ENCODE data around the gene TPCN2.

TPCN2 gene

DNA sequence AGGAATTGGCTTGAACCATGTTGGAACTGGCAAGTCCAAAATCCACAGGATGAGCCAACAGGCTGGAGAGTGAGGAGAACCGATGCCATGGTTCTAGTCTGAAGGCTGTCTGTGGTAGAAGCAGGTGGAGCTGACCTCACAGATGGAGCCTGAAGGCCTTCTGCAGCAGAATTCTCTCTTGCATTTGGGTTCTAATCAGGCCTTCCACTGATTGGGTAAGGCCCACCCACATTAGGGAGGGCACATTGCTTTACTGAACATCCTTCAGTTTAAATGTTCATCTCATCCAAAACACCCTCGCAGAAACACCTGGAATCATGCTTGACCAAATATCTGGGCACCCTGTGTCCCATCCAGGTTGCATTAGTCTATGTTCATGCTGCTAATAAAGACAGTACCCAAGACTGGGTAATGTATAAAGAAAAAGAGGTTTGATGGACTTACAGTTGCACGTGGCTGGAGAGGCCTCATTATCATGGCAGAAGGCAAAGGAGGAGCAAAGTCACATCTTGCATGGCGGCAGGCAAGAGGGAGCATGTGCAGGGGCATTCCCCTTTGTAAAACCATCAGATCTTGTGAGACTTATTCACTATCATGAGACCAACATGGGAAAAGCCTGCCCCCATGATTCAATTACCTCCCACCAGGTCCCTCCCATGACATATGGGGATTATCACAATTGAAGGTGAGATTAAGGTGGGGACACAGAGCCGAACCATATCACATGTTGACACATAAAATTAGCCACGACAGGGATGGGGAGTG, 122.9 kb downstream of the TPCN2 start:
- Histone ChIP-seq H3K9ac (ENCODE audit: low read length) (no peak overlapping the region), H3K4me2 (ENCODE audit: low read length) (no peak overlapping the region), H3K23ac (ENCODE audit: low read length) (no peak overlapping the region), H3K79me1 (ENCODE audit: low read length) (no peaks in the 10 kb centered on the region), H3K27me3 (ENCODE audit: insufficient read depth, low read length, poor library complexity) (no peaks in the 10 kb centered on the region), H3K79me2 (ENCODE audit: control insufficient read depth, insufficient read depth, low read length) (no peaks in the 10 kb centered on the region), H3K36me3 (ENCODE audit: control insufficient read depth, insufficient read depth, low read length) (no peaks in the 10 kb centered on the region), H2BK15ac (replicated peaks; ENCODE audit: low read depth) (no peak overlapping the region), H3K56ac (ENCODE audit: low read length) (no peak overlapping the region), H4K5ac (ENCODE audit: low read length) (no peak overlapping the region), H2BK120ac (ENCODE audit: low read depth, low read length) (no peak overlapping the region), H3K4me1 (ENCODE audit: control insufficient read depth, low read depth, low read length) (no peaks in the 10 kb centered on the region), H3K4me3 (ENCODE audit: low read length) (no peak overlapping the region), H2BK5ac (ENCODE audit: low read length) (no peak overlapping the region), H2AK5ac (ENCODE audit: low read length) (no peak overlapping the region), H3K4ac (ENCODE audit: low read depth, low read length) (no peak overlapping the region), H4K8ac (ENCODE audit: low read depth, low read length) (no peak overlapping the region), H3K27ac (ENCODE audit: low read depth, low read length) (no peak overlapping the region), H3K18ac (ENCODE audit: low read length) (no peak overlapping the region)
- DNase-seq: no peak
- no CpG with 5 or more reads among the region's 6 CpGs for WGBS (ENCODE audit: extremely low coverage, insufficient coverage, low lambda C conversion rate)

DNA sequence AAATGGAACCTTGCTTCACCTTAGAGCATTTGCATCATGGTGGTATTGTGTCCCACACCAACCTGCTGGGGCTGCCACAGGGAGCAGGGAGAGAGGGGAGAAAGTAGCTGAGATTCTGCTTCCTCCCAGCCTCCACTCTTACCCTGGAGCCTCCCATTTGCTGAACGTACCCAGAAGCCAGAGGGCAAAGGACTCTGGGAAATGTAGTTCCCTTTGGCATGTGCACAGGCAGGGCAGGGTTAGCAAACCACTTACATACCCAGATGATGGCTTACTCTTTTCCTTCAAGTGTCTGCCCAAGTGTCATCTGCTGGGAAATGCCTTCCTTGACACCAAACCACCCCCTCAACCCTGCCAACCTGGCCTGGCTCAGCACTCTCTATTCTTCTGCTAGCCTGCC, 123.9 kb downstream of the TPCN2 start:
- no CpG with 5 or more reads among the region's 1 CpG for WGBS (ENCODE audit: extremely low coverage, insufficient coverage, low lambda C conversion rate)

DNA sequence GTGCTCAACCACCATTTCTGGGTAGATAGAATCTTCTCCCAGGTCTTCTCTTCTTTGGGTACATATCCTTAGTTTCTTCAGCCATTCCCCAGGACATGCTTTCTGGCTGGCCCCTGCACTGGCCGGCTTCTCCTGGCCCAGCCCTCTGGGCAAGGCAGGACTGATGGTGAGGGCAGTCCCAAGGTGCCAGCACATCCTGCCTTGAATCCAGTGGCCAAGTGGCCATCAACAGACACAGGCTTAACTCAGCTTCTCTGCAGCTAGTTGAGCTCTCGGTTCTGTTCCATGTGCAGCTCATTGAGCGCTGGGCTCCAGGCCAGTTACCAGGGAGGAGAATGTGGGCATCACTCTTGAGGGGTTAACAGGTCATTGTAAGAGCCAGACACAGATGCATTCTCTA, 124.6 kb downstream of the TPCN2 start:
- H3K4me2 ChIP-seq (ENCODE audit: low read length): no peak overlapping the region
- H3K27ac ChIP-seq (ENCODE audit: low read depth, low read length): no peak overlapping the region
- no peak overlapping the region for H2AK5ac ChIP-seq (ENCODE audit: low read length)
- no peak overlapping the region for H3K4ac ChIP-seq (ENCODE audit: low read depth, low read length)
- no peaks in the 10 kb centered on the region for H3K79me2 ChIP-seq (ENCODE audit: control insufficient read depth, insufficient read depth, low read length)
- no peak overlapping the region for H3K56ac ChIP-seq (ENCODE audit: low read length)
- H2BK5ac ChIP-seq (ENCODE audit: low read length): no peak overlapping the region
- no peak overlapping the region for H4K5ac ChIP-seq (ENCODE audit: low read length)
- no peak overlapping the region for H2BK15ac ChIP-seq (replicated peaks; ENCODE audit: low read depth)
- no peaks in the 10 kb centered on the region for H3K4me1 ChIP-seq (ENCODE audit: control insufficient read depth, low read depth, low read length)
- H3K79me1 ChIP-seq (ENCODE audit: low read length): no peaks in the 10 kb centered on the region
- H3K27me3 ChIP-seq (ENCODE audit: insufficient read depth, low read length, poor library complexity): no peaks in the 10 kb centered on the region
- no peaks in the 10 kb centered on the region for H3K36me3 ChIP-seq (ENCODE audit: control insufficient read depth, insufficient read depth, low read length)
- no peak overlapping the region for H2BK120ac ChIP-seq (ENCODE audit: low read depth, low read length)
- H3K9ac ChIP-seq (ENCODE audit: low read length): no peak overlapping the region
- no peak overlapping the region for H3K18ac ChIP-seq (ENCODE audit: low read length)
- no peak overlapping the region for H3K4me3 ChIP-seq (ENCODE audit: low read length)
- WGBS (ENCODE audit: extremely low coverage, insufficient coverage, low lambda C conversion rate): no CpG with 5 or more reads among the region's 3 CpGs
- no peak overlapping the region for H4K8ac ChIP-seq (ENCODE audit: low read depth, low read length)
- DNase-seq: no peak
- no peak overlapping the region for H3K23ac ChIP-seq (ENCODE audit: low read length)

More for the DNA sequence above, 123.9 kb downstream of the TPCN2 start:
- Histone ChIP-seq H3K9ac (ENCODE audit: low read length) (no peak overlapping the region), H3K4me2 (ENCODE audit: low read length) (no peak overlapping the region), H3K23ac (ENCODE audit: low read length) (no peak overlapping the region), H3K4me3 (ENCODE audit: low read length) (no peak overlapping the region), H2BK120ac (ENCODE audit: low read depth, low read length) (no peak overlapping the region), H2AK5ac (ENCODE audit: low read length) (no peak overlapping the region), H3K79me2 (ENCODE audit: control insufficient read depth, insufficient read depth, low read length) (no peaks in the 10 kb centered on the region), H2BK15ac (replicated peaks; ENCODE audit: low read depth) (no peak overlapping the region), H3K4ac (ENCODE audit: low read depth, low read length) (no peak overlapping the region), H2BK5ac (ENCODE audit: low read length) (no peak overlapping the region), H3K18ac (ENCODE audit: low read length) (no peak overlapping the region), H4K5ac (ENCODE audit: low read length) (no peak overlapping the region), H3K79me1 (ENCODE audit: low read length) (no peaks in the 10 kb centered on the region), H3K27ac (ENCODE audit: low read depth, low read length) (no peak overlapping the region), H3K56ac (ENCODE audit: low read length) (no peak overlapping the region), H3K4me1 (ENCODE audit: control insufficient read depth, low read depth, low read length) (no peaks in the 10 kb centered on the region), H3K27me3 (ENCODE audit: insufficient read depth, low read length, poor library complexity) (no peaks in the 10 kb centered on the region), H3K36me3 (ENCODE audit: control insufficient read depth, insufficient read depth, low read length) (no peaks in the 10 kb centered on the region), H4K8ac (ENCODE audit: low read depth, low read length) (no peak overlapping the region)
- DNase-seq: peak; percentile 62

DNA sequence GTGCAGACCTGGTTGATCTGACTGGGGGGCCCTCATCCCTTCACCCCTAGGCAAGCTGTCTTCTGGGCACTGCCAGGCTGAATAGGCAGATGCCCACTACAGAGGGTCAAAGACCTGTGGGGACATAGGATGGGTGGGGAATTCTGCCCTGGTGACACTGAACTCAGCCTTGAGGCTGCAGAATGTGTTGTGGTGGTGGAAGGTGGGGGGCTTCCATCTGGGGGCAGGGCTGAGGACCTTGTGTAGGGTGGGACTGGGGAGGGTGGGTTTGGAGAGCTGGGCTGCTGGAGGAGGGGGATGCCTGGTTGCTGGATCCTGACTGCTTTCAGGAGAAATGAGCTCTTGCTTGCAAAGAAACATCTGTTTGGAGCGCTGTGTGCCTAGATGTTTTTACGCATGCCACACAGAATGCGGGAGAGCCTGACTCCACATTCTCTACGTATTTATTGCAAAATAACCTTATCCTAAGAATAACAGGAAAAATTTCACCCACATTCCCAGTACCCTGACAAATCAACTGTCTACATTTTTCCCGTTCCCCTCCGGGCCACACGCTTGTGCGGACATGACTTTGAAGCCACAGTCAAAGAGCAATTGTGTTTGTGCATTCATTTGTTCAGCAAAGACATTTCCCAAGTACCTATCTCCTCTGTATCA, 125.3 kb downstream of the TPCN2 start:
- Histone ChIP-seq H2BK5ac (ENCODE audit: low read length) (no peak overlapping the region), H3K4me1 (ENCODE audit: control insufficient read depth, low read depth, low read length) (no peaks in the 10 kb centered on the region), H3K9ac (ENCODE audit: low read length) (no peak overlapping the region), H4K5ac (ENCODE audit: low read length) (no peak overlapping the region), H3K4me2 (ENCODE audit: low read length) (no peak overlapping the region), H3K23ac (ENCODE audit: low read length) (no peak overlapping the region), H3K4ac (ENCODE audit: low read depth, low read length) (no peak overlapping the region), H2AK5ac (ENCODE audit: low read length) (no peak overlapping the region), H3K27me3 (ENCODE audit: insufficient read depth, low read length, poor library complexity) (no peaks in the 10 kb centered on the region), H3K18ac (ENCODE audit: low read length) (no peak overlapping the region), H3K79me1 (ENCODE audit: low read length) (no peaks in the 10 kb centered on the region), H2BK120ac (ENCODE audit: low read depth, low read length) (no peak overlapping the region), H3K27ac (ENCODE audit: low read depth, low read length) (no peak overlapping the region), H3K4me3 (ENCODE audit: low read length) (no peak overlapping the region), H2BK15ac (replicated peaks; ENCODE audit: low read depth) (no peak overlapping the region), H3K56ac (ENCODE audit: low read length) (no peak overlapping the region), H3K79me2 (ENCODE audit: control insufficient read depth, insufficient read depth, low read length) (no peaks in the 10 kb centered on the region), H3K36me3 (ENCODE audit: control insufficient read depth, insufficient read depth, low read length) (no peaks in the 10 kb centered on the region), H4K8ac (ENCODE audit: low read depth, low read length) (no peak overlapping the region)
- DNase-seq: no peak
- no CpG with 5 or more reads among the region's 8 CpGs for WGBS (ENCODE audit: extremely low coverage, insufficient coverage, low lambda C conversion rate)

DNA sequence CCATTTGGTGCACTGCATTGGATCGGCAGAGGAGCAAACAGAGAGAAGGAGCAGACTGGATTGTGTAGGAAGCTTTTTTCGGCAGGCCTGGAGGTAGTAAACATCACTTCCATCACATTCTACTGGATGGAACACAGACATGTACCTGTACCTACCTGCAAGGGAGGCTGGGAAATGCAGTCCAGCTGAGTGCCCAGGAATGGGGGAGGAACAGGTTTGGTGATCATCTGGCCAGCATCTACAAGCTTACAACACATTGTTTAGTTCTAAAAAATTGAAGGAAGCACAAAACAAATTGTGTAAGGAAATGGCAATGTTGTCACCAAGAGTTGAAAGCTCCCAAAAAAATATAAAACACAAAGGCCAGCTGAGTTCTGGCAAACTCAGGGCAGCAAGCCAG, 126.1 kb downstream of the TPCN2 start:
- Histone ChIP-seq H3K9ac (ENCODE audit: low read length) (no peak overlapping the region), H4K5ac (ENCODE audit: low read length) (no peak overlapping the region), H3K18ac (ENCODE audit: low read length) (no peak overlapping the region), H2BK15ac (replicated peaks; ENCODE audit: low read depth) (no peak overlapping the region), H3K79me2 (ENCODE audit: control insufficient read depth, insufficient read depth, low read length) (no peaks in the 10 kb centered on the region), H2AK5ac (ENCODE audit: low read length) (no peak overlapping the region), H3K36me3 (ENCODE audit: control insufficient read depth, insufficient read depth, low read length) (no peaks in the 10 kb centered on the region), H3K27ac (ENCODE audit: low read depth, low read length) (no peak overlapping the region), H2BK5ac (ENCODE audit: low read length) (no peak overlapping the region), H3K4me2 (ENCODE audit: low read length) (no peak overlapping the region), H3K56ac (ENCODE audit: low read length) (no peak overlapping the region), H3K4me3 (ENCODE audit: low read length) (no peak overlapping the region), H3K27me3 (ENCODE audit: insufficient read depth, low read length, poor library complexity) (no peaks in the 10 kb centered on the region), H3K23ac (ENCODE audit: low read length) (no peak overlapping the region), H3K4ac (ENCODE audit: low read depth, low read length) (no peak overlapping the region), H4K8ac (ENCODE audit: low read depth, low read length) (no peak overlapping the region), H2BK120ac (ENCODE audit: low read depth, low read length) (no peak overlapping the region), H3K79me1 (ENCODE audit: low read length) (no peaks in the 10 kb centered on the region), H3K4me1 (ENCODE audit: control insufficient read depth, low read depth, low read length) (no peaks in the 10 kb centered on the region)
- WGBS (ENCODE audit: extremely low coverage, insufficient coverage, low lambda C conversion rate): no CpG with 5 or more reads among the region's 2 CpGs
- DNase-seq: no peak

Data from mesendoderm (in vitro differentiated cells).